Measurements from ENCODE around the gene CADM3.

DNA sequence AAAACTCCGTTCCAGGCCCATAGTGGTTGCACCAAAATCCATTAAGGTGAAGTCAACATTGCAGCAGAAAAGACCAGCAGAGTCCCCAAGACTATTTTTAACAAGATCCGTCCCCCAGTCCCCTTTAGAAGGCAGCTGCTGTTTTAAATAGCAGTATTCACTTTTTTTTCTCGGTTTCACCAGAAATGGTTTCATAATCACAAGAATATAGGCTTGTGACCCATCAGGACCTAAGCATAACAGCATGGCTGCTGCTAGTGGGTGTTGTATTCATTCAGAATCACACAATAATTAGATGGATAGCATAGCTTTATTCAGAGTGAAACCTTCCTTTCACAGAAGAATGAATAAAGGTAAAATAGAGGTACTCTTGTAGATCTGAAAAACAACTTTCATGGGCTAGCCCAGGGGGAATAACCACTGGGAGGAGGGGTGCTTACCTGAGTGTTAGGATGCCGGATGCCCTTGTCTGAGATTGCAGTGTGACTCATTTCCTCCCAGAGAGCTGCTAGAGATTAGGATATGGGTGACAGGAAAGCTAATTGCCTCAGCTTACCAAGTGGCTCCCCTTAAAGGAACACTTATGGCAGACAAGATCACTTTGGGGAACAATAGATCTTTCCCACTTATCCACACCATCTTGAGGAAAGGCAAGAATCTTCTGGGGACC, 68.3 kb downstream of the CADM3 start:
- TF ChIP-seq, protein P1, sequence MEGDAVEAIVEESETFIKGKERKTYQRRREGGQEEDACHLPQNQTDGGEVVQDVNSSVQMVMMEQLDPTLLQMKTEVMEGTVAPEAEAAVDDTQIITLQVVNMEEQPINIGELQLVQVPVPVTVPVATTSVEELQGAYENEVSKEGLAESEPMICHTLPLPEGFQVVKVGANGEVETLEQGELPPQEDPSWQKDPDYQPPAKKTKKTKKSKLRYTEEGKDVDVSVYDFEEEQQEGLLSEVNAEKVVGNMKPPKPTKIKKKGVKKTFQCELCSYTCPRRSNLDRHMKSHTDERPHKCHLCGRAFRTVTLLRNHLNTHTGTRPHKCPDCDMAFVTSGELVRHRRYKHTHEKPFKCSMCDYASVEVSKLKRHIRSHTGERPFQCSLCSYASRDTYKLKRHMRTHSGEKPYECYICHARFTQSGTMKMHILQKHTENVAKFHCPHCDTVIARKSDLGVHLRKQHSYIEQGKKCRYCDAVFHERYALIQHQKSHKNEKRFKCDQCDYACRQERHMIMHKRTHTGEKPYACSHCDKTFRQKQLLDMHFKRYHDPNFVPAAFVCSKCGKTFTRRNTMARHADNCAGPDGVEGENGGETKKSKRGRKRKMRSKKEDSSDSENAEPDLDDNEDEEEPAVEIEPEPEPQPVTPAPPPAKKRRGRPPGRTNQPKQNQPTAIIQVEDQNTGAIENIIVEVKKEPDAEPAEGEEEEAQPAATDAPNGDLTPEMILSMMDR (IDR thresholded peaks at IDR 0.05), result no peak
- no peak for TF ChIP-seq POLR2AphosphoS5 (IDR thresholded peaks at IDR 0.05; ENCODE audit: insufficient read depth in 1 of 2, low read depth in 1 of 2)
